Measurements from ENCODE around the gene F10. TPM values are rescaled to one million over a fixed set of nuclear protein-coding genes. Genes with fewer than 3 reads are reported as not detected.

F10 gene
- total and polyA plus RNA-seq, 9 of the 15 experiments (the other 6 are each of a cell fraction or from before 2014, with no cell fraction given): 0.04 to 0.09 (median 0.07) TPM; not detected in 5

DNA sequence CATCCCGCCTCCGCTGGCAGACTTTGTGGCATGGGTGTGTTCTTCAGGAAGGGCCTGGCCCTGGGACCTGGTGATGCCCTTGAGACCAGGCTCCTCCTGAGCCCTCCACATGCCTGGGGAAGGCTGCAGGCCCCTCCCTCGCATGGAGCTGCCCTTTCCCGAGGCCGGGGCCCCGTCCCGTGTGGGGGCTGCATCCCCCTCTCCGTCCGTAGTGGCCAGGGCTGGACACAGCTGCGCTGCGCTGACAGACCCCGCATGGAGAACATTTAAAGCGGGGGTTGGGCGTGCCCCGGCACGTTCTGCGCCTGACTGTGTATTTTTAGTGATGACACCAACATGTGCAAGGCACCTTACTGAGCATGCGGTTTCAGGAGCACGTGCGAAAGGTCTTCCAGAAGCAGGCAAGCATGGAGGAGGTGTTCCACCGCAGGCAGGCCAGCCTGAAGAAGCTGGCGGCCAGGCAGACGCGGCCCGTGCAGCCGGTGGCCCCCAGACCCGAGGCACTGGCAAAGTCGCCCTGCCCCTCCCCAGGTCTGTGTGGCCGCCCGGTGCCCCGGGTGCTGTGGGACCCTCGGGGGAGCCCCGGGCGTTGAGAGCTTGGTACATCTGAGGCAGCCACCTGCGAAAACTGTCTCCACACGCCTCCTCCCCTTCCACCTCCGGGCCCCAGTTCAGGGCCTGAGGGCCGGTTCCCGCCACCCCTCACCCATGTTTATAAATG, 45.8 kb upstream of the F10 start (continued):
- TF ChIP-seq U2AF1 (optimal IDR thresholded peaks at IDR 0.05; ENCODE audit: low read depth, low read length) (no peak), MED1 (CRISPR knock-in tag; IDR thresholded peaks at IDR 0.05; ENCODE audit: borderline replicate concordance) (no peak), JUND (IDR thresholded peaks at IDR 0.05; ENCODE audit: borderline replicate concordance, low read depth, low read length) (no peak), JUND (tag; IDR thresholded peaks at IDR 0.05; ENCODE audit: borderline replicate concordance, low read depth, low read length) (no peak), CBX8 (IDR thresholded peaks at IDR 0.05; ENCODE audit: borderline replicate concordance, extremely low read depth, low read depth, low read length, poor library complexity, severe bottlenecking) (no peak), DEAF1 (CRISPR knock-in tag; IDR thresholded peaks at IDR 0.05) (no peak), ZFX (CRISPR knock-in tag; IDR thresholded peaks at IDR 0.05) (no peak), PTRF (tag; IDR thresholded peaks at IDR 0.05) (no peak), NFATC3 (IDR thresholded peaks at IDR 0.05) (no peak), KDM5B (IDR thresholded peaks at IDR 0.05; ENCODE audit: insufficient replicate concordance, low read depth, low read length) (no peak), ATF4 (CRISPR knock-in tag; IDR thresholded peaks at IDR 0.05) (no peak), ZNF133 (CRISPR knock-in tag; IDR thresholded peaks at IDR 0.05) (no peak)

Data from K562 (cell line).